ENCODE measurements around the gene BICDL1. TPM values are rescaled to one million over a fixed set of nuclear protein-coding genes. Genes with fewer than 3 reads are reported as not detected.

The BICDL1 gene
- total RNA-seq, 1 donor from 2014 or later = 9.0 TPM

- Histone ChIP-seq H3K27me3 (ENCODE audit: low read depth) (no peaks in the 10 kb centered on the region), H3K9me3 (no peaks in the 10 kb centered on the region), H3K36me3 (peaks cover 94% of the 10 kb centered on the region), H3K4me3 (no peak overlapping the region), H3K4me1 (peaks cover 30% of the 10 kb centered on the region), H3K27ac (no peak overlapping the region)
- intact Hi-C loops (cut with DNase I) = no loop called here
- TF ChIP-seq CTCF (IDR thresholded peaks at IDR 0.05) = no peak
- DNase-seq (no peak), ATAC-seq (peak in 1 of 2 donors; percentile 5)
Measured at GRCh38 chr12:120100630-120101029, 111.6 kb downstream of the BICDL1 start.

GRCh38 chr12:120101182-120101581 lies 112.1 kb downstream of the BICDL1 start:
- no peak overlapping the region for H3K27ac ChIP-seq
- H3K4me1 ChIP-seq = peaks cover 30% of the 10 kb centered on the region
- peaks cover 93% of the 10 kb centered on the region for H3K36me3 ChIP-seq

GRCh38 chr12:120101617-120102016 lies 112.6 kb downstream of the BICDL1 start:
- no peak overlapping the region for H3K27ac ChIP-seq
- TF ChIP-seq CTCF (IDR thresholded peaks at IDR 0.05) = no peak
- H3K27me3 ChIP-seq (ENCODE audit: low read depth) = no peaks in the 10 kb centered on the region
- intact Hi-C loops (cut with DNase I) = no loop called here
- ATAC-seq (no peak), DNase-seq (no peak)
- peaks cover 93% of the 10 kb centered on the region for H3K36me3 ChIP-seq
- no peaks in the 10 kb centered on the region for H3K9me3 ChIP-seq
- H3K4me1 ChIP-seq = peaks cover 30% of the 10 kb centered on the region
- no peak overlapping the region for H3K4me3 ChIP-seq

More at GRCh38 chr12:120101182-120101581, 112.1 kb downstream of the BICDL1 start:
- Histone ChIP-seq H3K9me3 (no peaks in the 10 kb centered on the region), H3K4me3 (no peak overlapping the region), H3K27me3 (ENCODE audit: low read depth) (no peaks in the 10 kb centered on the region)
- ATAC-seq (no peak), DNase-seq (no peak)
- intact Hi-C loops (cut with DNase I) = no loop called here
- TF ChIP-seq CTCF (IDR thresholded peaks at IDR 0.05) = no peak

- DNase-seq = no peak
- no peaks in the 10 kb centered on the region for H3K9me3 ChIP-seq
- intact Hi-C loops (cut with DNase I) = no loop called here
- H3K36me3 ChIP-seq = peaks cover 93% of the 10 kb centered on the region
- no peak for TF ChIP-seq CTCF (IDR thresholded peaks at IDR 0.05)
- ATAC-seq = no peak
- no peak overlapping the region for H3K27ac ChIP-seq
- peaks cover 30% of the 10 kb centered on the region for H3K4me1 ChIP-seq
- H3K4me3 ChIP-seq = no peak overlapping the region
- H3K27me3 ChIP-seq (ENCODE audit: low read depth) = no peaks in the 10 kb centered on the region
Measured at GRCh38 chr12:120102189-120103043, 113.4 kb downstream of the BICDL1 start.

GRCh38 chr12:120103044-120103338 lies 114.0 kb downstream of the BICDL1 start:
- DNase-seq (no peak), ATAC-seq (no peak)
- H3K4me1 ChIP-seq = peaks cover 30% of the 10 kb centered on the region
- no peak overlapping the region for H3K4me3 ChIP-seq
- intact Hi-C loops (cut with DNase I) = no loop called here
- H3K27ac ChIP-seq = no peak overlapping the region
- H3K9me3 ChIP-seq = no peaks in the 10 kb centered on the region
- H3K27me3 ChIP-seq (ENCODE audit: low read depth) = no peaks in the 10 kb centered on the region
- H3K36me3 ChIP-seq = peaks cover 93% of the 10 kb centered on the region
- no peak for TF ChIP-seq CTCF (IDR thresholded peaks at IDR 0.05)
